ENCODE data around the gene SLAMF7. TPM values are rescaled to one million over a fixed set of nuclear protein-coding genes. Genes with fewer than 3 reads are reported as not detected.

SLAMF7 gene
- total and polyA plus RNA-seq, 2 of the 8 experiments (the other 6 are each of a cell fraction or from before 2014, with no cell fraction given), result not detected

DNA sequence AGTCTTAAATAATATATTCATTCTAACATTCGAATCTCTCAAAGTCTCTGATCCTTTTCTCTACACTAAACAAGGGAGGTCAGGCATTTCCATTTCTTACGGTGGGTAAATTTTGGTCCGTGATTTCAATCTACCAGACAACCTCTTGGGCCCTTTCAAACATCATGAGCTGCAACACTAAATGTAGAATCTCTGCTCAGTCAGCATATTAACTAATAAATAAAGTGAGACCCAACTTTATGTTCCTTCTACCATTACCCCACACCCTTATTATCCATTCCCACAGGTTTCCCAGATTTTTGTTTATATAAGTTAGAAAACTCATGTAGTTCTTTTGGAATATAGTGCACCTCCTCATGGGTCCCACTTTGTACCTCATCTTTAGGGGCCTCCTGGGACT lies 24.9 kb downstream of the SLAMF7 start (continued):
- TF ChIP-seq, protein P1, sequence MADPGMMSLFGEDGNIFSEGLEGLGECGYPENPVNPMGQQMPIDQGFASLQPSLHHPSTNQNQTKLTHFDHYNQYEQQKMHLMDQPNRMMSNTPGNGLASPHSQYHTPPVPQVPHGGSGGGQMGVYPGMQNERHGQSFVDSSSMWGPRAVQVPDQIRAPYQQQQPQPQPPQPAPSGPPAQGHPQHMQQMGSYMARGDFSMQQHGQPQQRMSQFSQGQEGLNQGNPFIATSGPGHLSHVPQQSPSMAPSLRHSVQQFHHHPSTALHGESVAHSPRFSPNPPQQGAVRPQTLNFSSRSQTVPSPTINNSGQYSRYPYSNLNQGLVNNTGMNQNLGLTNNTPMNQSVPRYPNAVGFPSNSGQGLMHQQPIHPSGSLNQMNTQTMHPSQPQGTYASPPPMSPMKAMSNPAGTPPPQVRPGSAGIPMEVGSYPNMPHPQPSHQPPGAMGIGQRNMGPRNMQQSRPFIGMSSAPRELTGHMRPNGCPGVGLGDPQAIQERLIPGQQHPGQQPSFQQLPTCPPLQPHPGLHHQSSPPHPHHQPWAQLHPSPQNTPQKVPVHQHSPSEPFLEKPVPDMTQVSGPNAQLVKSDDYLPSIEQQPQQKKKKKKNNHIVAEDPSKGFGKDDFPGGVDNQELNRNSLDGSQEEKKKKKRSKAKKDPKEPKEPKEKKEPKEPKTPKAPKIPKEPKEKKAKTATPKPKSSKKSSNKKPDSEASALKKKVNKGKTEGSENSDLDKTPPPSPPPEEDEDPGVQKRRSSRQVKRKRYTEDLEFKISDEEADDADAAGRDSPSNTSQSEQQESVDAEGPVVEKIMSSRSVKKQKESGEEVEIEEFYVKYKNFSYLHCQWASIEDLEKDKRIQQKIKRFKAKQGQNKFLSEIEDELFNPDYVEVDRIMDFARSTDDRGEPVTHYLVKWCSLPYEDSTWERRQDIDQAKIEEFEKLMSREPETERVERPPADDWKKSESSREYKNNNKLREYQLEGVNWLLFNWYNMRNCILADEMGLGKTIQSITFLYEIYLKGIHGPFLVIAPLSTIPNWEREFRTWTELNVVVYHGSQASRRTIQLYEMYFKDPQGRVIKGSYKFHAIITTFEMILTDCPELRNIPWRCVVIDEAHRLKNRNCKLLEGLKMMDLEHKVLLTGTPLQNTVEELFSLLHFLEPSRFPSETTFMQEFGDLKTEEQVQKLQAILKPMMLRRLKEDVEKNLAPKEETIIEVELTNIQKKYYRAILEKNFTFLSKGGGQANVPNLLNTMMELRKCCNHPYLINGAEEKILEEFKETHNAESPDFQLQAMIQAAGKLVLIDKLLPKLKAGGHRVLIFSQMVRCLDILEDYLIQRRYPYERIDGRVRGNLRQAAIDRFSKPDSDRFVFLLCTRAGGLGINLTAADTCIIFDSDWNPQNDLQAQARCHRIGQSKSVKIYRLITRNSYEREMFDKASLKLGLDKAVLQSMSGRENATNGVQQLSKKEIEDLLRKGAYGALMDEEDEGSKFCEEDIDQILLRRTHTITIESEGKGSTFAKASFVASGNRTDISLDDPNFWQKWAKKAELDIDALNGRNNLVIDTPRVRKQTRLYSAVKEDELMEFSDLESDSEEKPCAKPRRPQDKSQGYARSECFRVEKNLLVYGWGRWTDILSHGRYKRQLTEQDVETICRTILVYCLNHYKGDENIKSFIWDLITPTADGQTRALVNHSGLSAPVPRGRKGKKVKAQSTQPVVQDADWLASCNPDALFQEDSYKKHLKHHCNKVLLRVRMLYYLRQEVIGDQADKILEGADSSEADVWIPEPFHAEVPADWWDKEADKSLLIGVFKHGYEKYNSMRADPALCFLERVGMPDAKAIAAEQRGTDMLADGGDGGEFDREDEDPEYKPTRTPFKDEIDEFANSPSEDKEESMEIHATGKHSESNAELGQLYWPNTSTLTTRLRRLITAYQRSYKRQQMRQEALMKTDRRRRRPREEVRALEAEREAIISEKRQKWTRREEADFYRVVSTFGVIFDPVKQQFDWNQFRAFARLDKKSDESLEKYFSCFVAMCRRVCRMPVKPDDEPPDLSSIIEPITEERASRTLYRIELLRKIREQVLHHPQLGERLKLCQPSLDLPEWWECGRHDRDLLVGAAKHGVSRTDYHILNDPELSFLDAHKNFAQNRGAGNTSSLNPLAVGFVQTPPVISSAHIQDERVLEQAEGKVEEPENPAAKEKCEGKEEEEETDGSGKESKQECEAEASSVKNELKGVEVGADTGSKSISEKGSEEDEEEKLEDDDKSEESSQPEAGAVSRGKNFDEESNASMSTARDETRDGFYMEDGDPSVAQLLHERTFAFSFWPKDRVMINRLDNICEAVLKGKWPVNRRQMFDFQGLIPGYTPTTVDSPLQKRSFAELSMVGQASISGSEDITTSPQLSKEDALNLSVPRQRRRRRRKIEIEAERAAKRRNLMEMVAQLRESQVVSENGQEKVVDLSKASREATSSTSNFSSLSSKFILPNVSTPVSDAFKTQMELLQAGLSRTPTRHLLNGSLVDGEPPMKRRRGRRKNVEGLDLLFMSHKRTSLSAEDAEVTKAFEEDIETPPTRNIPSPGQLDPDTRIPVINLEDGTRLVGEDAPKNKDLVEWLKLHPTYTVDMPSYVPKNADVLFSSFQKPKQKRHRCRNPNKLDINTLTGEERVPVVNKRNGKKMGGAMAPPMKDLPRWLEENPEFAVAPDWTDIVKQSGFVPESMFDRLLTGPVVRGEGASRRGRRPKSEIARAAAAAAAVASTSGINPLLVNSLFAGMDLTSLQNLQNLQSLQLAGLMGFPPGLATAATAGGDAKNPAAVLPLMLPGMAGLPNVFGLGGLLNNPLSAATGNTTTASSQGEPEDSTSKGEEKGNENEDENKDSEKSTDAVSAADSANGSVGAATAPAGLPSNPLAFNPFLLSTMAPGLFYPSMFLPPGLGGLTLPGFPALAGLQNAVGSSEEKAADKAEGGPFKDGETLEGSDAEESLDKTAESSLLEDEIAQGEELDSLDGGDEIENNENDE (IDR thresholded peaks at IDR 0.05; ENCODE audit: insufficient replicate concordance, low read length), result no peak

Measured in H1 (cell line).